GM19240 (cell line): ENCODE measurements around the gene CDKN1C.

Experiments used
- DNase-seq: peaks from one replicate; pipeline ENCODE4 v3.0.0; 2011; ENCODE audit warnings: low spot score; ENCODE audit not compliant: insufficient read length

CDKN1C gene

GRCh38 chr11:2870460-2870859 is 15.1 kb downstream of the CDKN1C start:
- DNase-seq = no peak

DNA sequence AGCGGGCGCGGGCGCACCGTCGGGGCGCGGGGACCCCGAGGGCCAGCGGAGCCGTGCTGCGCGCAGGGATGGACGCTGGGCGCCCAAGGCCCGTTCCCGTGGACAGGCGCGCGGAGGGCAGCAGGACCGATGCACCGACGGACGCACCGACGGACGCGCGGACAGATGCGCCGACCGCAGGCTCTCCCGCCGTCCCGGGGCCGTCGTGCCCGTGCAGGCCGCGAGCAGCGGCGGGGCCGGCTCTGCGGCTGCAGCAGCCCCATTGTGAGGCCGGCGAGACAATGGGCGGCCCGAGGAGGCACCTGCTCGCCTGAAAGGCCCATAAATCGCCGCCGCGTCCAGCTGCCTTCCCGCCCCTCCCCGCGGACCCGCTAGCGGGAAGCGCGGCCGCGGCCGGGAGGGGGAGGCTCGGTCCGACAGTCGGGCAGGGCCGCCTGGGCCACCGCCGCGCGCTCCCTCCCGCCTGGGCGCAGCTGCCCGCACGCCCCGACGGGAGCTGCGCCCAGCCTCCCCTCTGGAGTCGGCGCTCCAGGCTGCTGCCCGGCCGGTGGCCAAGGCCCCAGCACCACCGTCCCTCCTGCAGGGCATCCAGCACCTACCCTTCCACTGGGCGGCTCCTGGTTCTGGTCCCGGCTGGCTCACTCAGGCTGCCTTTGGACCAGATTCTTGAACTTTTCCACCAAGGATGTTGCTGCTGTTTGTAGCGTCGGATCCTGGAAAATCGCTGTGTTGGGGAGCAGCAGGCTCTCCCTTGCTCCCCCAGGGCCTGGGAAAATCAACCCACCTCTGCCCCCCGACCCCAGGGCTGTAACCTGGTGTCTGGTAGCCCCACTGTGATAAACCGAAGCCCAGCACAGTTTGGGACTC is 15.8 kb downstream of the CDKN1C start:
- DNase-seq = no peak

GRCh38 chr11:2869134-2869526 is 16.4 kb downstream of the CDKN1C start:
- DNase-seq = no peak

- no peak for DNase-seq
Measured at GRCh38 chr11:2868506-2869133, 17.0 kb downstream of the CDKN1C start.

- DNase-seq = no peak
Measured at GRCh38 chr11:2867722-2868505, 17.7 kb downstream of the CDKN1C start.

DNA sequence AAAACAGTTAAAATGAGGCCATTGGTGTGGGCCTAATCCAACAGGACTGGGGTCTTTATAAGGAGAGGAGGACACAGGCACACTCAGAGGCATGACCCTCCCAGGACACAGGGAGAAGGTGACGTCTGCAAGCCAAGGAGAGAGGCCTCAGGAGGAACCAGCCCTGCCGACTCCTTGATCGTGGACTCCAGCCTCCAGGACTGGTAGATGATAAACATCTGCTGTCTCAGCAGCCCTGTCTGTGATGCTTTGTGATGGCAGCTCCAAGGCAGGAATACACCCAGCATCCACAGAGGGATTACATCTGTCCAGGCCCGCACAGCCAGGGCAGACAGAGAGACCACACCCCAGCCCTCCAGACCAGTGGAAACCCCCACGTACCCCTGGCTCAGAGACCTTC is 18.4 kb downstream of the CDKN1C start:
- DNase-seq = no peak

DNA sequence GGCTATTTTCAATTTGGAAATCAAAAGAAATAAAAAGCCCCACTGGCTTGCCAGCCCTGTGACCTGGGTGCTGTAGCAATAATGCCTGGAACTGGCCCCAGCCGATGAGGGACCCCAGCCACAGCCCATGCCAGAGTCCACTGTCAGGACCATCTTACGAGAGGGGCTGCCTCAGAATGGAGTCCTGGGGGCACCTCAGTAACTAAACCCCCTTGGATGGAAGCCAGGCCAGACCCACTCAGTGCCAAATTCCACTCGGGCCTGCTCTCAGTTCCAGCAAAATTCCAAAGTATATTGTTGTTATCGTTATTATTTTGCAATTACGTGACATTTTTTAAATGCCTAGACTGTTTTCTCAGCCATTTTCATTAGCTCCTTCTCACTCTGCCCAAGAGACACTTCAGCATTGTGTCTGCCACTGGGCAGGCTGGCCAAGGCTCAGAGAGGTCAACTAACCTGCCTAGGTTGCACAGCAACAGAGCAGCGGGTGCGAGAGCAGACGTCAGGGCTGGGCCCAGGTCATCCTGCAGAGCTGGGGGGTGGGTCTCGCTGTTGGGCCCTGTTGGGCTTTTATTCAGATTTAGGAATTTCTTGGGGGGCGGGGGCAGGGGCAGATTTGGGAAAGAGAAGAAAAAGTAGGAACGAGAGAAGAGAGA is 19.5 kb downstream of the CDKN1C start:
- no peak for DNase-seq

- no peak for DNase-seq
Measured at GRCh38 chr11:2864901-2865300, 20.7 kb downstream of the CDKN1C start.

- no peak for DNase-seq
Measured at GRCh38 chr11:2863276-2863618, 22.3 kb downstream of the CDKN1C start.

- DNase-seq = no peak
Measured at GRCh38 chr11:2862395-2863275, 22.9 kb downstream of the CDKN1C start.

- no peak for DNase-seq
Measured at GRCh38 chr11:2860636-2861035, 24.9 kb downstream of the CDKN1C start.

DNA sequence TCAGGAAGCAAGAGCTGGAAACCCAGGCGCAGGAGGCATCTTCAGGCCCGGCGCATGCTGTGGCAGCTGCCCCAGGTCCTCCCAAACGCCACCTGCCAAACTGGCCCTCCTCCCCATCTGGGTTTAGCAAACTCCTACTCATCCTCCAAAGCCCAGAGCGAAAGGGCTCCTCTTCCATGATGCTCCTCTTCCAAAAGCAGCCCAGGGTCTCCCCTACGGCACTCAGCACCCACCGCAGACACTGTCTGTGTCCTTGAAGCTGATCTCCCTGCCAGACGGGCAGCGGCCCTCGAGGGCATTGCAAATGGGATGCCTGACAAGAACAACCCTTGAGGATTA is 25.9 kb downstream of the CDKN1C start:
- no peak for DNase-seq

GRCh38 chr11:2858995-2859698 is 26.4 kb downstream of the CDKN1C start:
- no peak for DNase-seq

- no peak for DNase-seq
Measured at GRCh38 chr11:2857918-2858317, 27.7 kb downstream of the CDKN1C start.

DNA sequence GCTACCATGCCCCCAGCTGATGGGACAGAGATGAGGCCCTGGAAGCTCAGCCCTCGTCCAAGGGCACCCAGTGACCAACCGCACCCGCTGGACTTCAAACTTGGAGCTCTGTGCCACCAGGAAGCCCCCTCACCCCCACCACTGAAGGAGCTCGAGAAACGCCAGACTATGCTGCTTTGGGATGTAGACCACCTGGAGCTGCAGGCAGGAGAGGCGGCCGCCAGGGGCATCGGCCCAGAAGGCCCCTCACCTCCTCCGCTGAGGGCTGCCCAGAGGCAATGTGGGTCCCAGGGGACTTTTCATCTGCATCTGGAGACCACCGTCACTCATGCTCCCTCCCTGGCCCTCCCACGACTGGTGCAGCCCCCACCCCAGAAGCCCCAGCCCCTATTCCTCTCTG is 28.3 kb downstream of the CDKN1C start:
- DNase-seq = no peak

DNA sequence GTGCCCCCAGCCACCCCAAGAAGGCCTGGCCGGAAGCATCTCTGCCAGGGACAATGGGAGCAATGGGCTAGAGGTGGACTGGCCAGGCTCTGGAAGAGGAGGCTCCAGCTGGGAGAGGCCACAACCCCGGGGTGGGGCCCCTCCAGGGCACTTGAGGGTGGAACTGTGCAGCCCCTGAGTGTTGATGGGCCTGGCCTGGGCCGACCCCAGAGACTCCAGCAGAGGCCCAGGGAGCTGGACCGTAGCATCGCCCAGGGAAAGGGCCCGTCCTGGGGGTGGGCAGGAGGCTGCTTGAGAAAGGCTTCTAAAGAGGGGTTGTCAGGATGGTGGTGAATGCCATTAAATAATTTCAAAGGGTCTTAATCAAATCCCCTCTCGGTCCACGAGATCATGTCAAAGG is 30.4 kb downstream of the CDKN1C start:
- DNase-seq = no peak

DNA sequence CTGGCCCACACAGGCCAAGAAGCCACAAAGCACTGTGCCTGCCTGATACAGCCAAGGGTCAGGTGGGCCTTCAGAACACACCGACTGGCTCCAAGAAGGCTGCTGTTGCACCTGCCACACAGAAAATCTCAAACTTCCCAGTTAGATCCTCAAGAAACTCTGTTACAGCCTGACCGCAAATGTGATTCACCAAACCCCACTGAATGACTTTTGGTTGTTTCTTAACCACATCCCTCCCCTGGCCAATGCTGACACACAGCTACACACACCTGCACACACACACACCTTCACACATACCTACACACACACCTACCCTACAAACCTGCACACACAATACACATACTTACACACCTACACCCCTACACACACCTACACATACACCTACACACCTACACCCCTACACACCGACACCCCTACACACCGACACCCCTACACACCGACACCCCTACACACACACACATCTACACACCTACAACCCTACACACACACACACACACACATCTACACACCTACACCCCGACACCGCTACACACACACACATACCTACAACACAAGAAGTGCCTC is 31.5 kb downstream of the CDKN1C start:
- no peak for DNase-seq

DNA sequence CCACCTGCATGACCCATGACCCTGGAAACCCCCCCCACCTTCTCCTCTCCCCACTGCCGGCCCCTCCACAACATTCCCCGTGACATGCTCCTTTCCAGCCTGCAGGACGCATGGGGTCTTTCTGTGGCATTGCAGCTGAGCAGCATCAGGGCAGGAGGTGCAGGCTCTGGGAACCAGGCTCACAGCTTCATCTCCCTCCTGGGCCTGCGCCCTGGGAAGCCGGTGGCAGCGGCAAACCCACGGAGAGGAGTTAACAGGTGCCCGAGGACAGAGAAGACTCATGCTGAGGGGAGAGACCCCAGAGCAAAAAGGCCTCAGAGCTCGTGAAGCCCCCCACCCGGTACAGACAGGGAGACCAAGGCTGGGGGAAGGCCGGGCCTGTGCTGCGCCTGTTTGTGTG is 32.2 kb downstream of the CDKN1C start:
- DNase-seq = no peak

DNA sequence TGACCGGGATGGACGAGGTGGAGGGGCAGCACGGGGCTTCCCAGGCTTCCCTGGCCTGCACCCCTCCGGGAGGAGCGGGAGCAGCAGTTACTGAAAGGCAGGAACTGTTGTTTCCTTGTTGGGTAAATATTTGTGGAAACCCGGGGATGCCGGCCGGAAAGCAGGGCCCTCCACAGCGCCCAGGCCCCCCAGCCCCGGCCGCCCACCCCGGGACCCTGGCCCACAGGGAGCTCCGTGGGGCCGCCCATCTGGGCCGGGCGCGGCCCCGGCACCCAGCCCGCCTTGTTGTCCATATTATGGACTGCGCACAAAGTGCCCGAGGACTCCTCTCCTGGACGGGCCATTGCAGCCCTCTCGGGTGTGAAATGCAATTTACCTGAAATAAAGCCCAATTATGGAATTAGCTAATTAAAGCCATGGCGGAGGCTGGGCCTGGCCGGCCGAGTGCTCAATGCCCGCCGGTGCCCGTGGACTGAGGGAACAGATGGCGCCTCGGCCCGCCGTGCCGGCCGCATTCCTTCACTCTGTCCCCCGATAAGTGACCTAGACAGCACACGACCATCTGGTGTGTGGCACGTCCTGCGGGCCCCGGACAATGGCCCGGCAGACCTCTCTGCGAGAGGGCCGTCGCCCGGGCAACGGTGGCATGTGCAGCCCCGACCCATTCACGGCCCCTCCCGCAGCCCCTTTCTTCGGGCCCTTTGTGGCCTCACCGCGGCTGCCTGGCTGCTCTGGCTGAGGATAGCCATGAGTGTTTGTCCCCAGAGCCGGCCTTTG is 35.4 kb downstream of the CDKN1C start:
- no peak for DNase-seq
